Spleen (tissue), 11 donors: ENCODE measurements around the gene DMGDH. TPM values are rescaled to one million over a fixed set of nuclear protein-coding genes. Genes with fewer than 3 reads are reported as not detected.

Experiments used
- DNase-seq: peaks from one replicate; pipeline ENCODE4 v3.0.0-alpha.2; 2020
- H3K27ac ChIP-seq, 8 donors: fragments of 200-600 bp; sonication (generic) in 7 of 8; 1 replicate in 4 of 8; 2 replicates in 4 of 8; pipeline versions ENCODE4 v1.5.0 to v1.8.0; 2016 to 2021; ENCODE audit warnings: inconsistent platforms in 4 of 8, mild to moderate bottlenecking in 4 of 8, moderate library complexity in 1 of 8
- H3K27me3 ChIP-seq, 7 donors: fragments of 200-600 bp; sonication (generic) in 6 of 7; replicated peaks in 1 of 7; 1 replicate in 4 of 7; 2 replicates in 3 of 7; pipeline versions ENCODE4 v1.5.0 to v1.8.0; 2016 to 2021; ENCODE audit warnings: inconsistent platforms in 3 of 7, mild to moderate bottlenecking in 1 of 7
- H3K36me3 ChIP-seq, 6 donors: fragments of 200-600 bp; sonication (generic) in 5 of 6; 1 replicate in 4 of 6; 2 replicates in 2 of 6; pipeline versions ENCODE4 v1.5.0 to v1.8.0; 2016 to 2021; ENCODE audit warnings: inconsistent platforms in 2 of 6
- H3K4me1 ChIP-seq, 6 donors: fragments of 200-600 bp; sonication (generic) in 5 of 6; 1 replicate in 3 of 6; 2 replicates in 3 of 6; pipeline versions ENCODE4 v1.5.0 to v1.8.0; 2016 to 2021; ENCODE audit warnings: inconsistent platforms in 3 of 6
- H3K4me3 ChIP-seq, 8 donors: fragments of 200-600 bp; sonication (generic) in 7 of 8; 1 replicate in 4 of 8; 2 replicates in 4 of 8; pipeline versions ENCODE4 v1.5.0 to v1.8.0; 2016 to 2021; ENCODE audit warnings: inconsistent platforms in 4 of 8, mild to moderate bottlenecking in 4 of 8, moderate library complexity in 2 of 8
- H3K9me3 ChIP-seq, 8 donors: fragments of 200-600 bp; sonication (generic) in 7 of 8; 1 replicate in 4 of 8; 2 replicates in 4 of 8; pipeline versions ENCODE4 v1.5.0 to v1.8.0; 2016 to 2021; ENCODE audit warnings: inconsistent platforms in 4 of 8
- POLR2A ChIP-seq, 3 donors: fragments of 450-650 bp; IDR thresholded peaks; one replicate each; pipeline ENCODE4 v1.5.1; 2017; ENCODE audit warnings: antibody characterized with exemption in 3 of 3, mild to moderate bottlenecking in 1 of 3
- POLR2AphosphoS5 ChIP-seq, 3 donors: sonication (generic); formaldehyde crosslinking; IDR thresholded peaks; one replicate each; pipeline ENCODE4 v1.5.1; 2017; ENCODE audit warnings: antibody characterized with exemption in 3 of 3
- WGBS, 5 donors: extraction: QIAGEN DNeasy Blood & Tissue Kit in 3 of 5; methylation state at CpG; one replicate each; pipeline versions ENCODE4 v1.1.5 to v1.1.7; 2013 to 2018; 5-methylcytosine and 5-hydroxymethylcytosine counted together
- intact Hi-C: fragments of 100-400 bp; cut with DNase I; formaldehyde crosslinking; loops from one replicate; pipeline ENCODE4 v1.15.0; 2023; ENCODE audit warnings: low total_unique reads
- polyA plus RNA-seq, 3 donors: library from polyadenylated mRNA; stranded (reverse); fragments of 200-250 nt; gene quantifications; one replicate each; pipeline ENCODE4 v1.2.1, GENCODE V29; 2013
- total RNA-seq, 7 donors: library from RNA; depleted of rRNA in 3 of 7; stranded (reverse); fragments of >200 nt in 3 of 7; fragmentation: NEBNext Ultra II Directional in 4 of 7; extraction: Animal tissue kit (Norgen Biotek cat#: 25700) in 4 of 7; gene quantifications; one replicate each; pipeline versions ENCODE4 v1.1.0 to v1.2.1, GENCODE V29; 2016 to 2021
- TF ChIP-seq, protein P1 (sequence below), 11 experiments: fragments of 200-600 bp in 7 of 11; fragments of 450-650 bp in 4 of 11; sonication (generic) in 4 of 11; IDR thresholded peaks in 8 of 11; conservative IDR thresholded peaks in 3 of 11; 1 replicate in 7 of 11; 2 replicates in 4 of 11; pipeline versions ENCODE4 v1.4.0 to v1.8.0; 2016 to 2021; ENCODE audit warnings: antibody characterized with exemption in 11 of 11, inconsistent platforms in 4 of 11, mild to moderate bottlenecking in 1 of 11
- donor health status: healthy with polysubstance abuse.
- donor health status: DM: no; HTN: no; CAD: no; lungs with moderate emphysema.
- donor health status: DM: no; HTN: no; CAD: no.
- donor health status: Bipolar disorder and iron deficiency.
- donor health status: healthy.
- donor health status: DM: no; HTN: no; CAD: no.
- donor health status: DM: yes; HTN: yes; CAD: no.

DMGDH gene
- total and polyA plus RNA-seq, 10 donors, result 0.06 to 1.4 (median 0.45) TPM; not detected in 2

DNA sequence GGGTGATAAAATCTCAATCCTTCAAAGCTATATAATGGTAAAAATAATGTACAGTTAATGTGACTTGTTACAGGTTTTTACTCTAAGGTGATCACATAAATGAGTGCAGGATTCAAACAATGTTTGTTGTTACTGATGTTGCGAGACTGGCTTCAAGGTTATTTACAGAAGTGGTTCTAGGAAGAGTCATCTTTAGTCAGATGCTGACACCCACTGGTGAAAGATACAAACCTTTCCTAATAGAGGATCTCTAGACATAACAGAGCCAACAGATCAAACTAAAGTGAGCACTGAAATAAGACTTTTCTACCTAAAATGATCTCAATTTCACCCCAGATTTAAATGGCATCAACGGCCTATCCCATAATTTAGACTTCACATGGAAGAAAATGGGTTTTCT, 104.6 kb downstream of the DMGDH start:
- no peak for DNase-seq
- H3K27me3 ChIP-seq, result no peaks in the 10 kb centered on the region
- TF ChIP-seq POLR2A (IDR thresholded peaks at IDR 0.05), result no peak
- no peak for TF ChIP-seq POLR2AphosphoS5 (IDR thresholded peaks at IDR 0.05)
- TF ChIP-seq, protein P1, sequence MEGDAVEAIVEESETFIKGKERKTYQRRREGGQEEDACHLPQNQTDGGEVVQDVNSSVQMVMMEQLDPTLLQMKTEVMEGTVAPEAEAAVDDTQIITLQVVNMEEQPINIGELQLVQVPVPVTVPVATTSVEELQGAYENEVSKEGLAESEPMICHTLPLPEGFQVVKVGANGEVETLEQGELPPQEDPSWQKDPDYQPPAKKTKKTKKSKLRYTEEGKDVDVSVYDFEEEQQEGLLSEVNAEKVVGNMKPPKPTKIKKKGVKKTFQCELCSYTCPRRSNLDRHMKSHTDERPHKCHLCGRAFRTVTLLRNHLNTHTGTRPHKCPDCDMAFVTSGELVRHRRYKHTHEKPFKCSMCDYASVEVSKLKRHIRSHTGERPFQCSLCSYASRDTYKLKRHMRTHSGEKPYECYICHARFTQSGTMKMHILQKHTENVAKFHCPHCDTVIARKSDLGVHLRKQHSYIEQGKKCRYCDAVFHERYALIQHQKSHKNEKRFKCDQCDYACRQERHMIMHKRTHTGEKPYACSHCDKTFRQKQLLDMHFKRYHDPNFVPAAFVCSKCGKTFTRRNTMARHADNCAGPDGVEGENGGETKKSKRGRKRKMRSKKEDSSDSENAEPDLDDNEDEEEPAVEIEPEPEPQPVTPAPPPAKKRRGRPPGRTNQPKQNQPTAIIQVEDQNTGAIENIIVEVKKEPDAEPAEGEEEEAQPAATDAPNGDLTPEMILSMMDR (IDR thresholded peaks at IDR 0.05 in 8 of 11, conservative IDR thresholded peaks at IDR 0.05 in 3 of 11), result peak in 10 of 11 experiments; percentile 17 to 51 (median 40)
- no peak overlapping the region for H3K27ac ChIP-seq
- intact Hi-C loops, result no loop called here
- H3K9me3 ChIP-seq, result no peaks in the 10 kb centered on the region
- no peaks in the 10 kb centered on the region for H3K4me1 ChIP-seq
- H3K36me3 ChIP-seq, result peaks cover 0 to 56% (median 13%) of the 10 kb centered on the region in 6 donors
- H3K4me3 ChIP-seq, result no peak overlapping the region
- WGBS, 5 donors, result 66 to 85% (median 72%) methylated on average over 2 of the region's 2 CpGs

DNA sequence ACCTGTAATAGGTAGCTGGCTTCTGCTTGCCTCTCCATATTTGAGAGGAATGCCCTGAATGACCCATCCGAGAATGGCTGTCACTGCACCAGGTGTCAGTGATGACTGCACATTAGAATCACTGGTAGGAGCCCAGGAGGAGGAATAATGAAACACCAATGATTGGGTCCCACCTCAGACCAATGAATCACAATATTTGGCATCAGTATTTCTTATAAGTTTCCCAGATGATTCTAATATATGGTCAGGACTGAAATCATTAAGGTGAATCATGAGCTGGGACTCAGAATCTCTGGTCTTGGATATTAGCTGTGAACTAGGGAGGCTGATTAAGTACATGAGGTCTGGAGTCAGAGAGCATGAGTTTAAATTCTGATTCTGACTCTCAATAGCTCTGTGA, 107.7 kb downstream of the DMGDH start:
- no peaks in the 10 kb centered on the region for H3K4me1 ChIP-seq
- no peak for TF ChIP-seq POLR2AphosphoS5 (IDR thresholded peaks at IDR 0.05)
- TF ChIP-seq POLR2A (IDR thresholded peaks at IDR 0.05), result no peak
- TF ChIP-seq, protein P1 (IDR thresholded peaks at IDR 0.05 in 8 of 11, conservative IDR thresholded peaks at IDR 0.05 in 3 of 11), result no peak
- DNase-seq, result no peak
- intact Hi-C loops, result no loop called here
- peaks cover 0 to 36% (median 13%) of the 10 kb centered on the region in 6 donors for H3K36me3 ChIP-seq
- no peaks in the 10 kb centered on the region for H3K9me3 ChIP-seq
- no peak overlapping the region for H3K4me3 ChIP-seq
- H3K27me3 ChIP-seq, result no peaks in the 10 kb centered on the region
- WGBS, 5 donors, result 88 to 100% (median 96%) methylated on average over 1 of the region's 1 CpG
- no peak overlapping the region for H3K27ac ChIP-seq

DNA sequence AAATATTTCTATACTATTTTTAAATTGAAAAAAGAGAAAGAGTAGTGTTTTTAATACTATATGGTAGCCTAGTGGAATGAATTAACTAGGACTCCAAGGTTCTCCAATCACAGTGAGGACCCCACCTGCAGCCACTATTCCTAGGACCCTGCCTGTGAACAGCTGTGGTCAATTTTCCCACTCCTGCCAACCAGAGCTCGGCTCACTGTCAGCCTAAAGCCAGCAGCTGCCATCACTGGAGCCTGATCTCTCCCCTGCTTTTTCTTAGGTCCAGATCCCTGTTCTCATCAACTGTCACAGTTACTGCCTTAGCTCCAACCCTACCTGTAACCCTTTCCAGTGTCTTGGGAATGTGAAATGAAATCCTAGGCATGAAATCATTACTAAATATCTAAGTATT, 109.7 kb downstream of the DMGDH start:
- H3K9me3 ChIP-seq, result no peaks in the 10 kb centered on the region
- no peaks in the 10 kb centered on the region for H3K27me3 ChIP-seq
- TF ChIP-seq POLR2A (IDR thresholded peaks at IDR 0.05), result no peak
- TF ChIP-seq POLR2AphosphoS5 (IDR thresholded peaks at IDR 0.05), result no peak
- TF ChIP-seq, protein P1 (IDR thresholded peaks at IDR 0.05 in 8 of 11, conservative IDR thresholded peaks at IDR 0.05 in 3 of 11), result no peak
- no peak overlapping the region for H3K4me3 ChIP-seq
- no peak overlapping the region for H3K27ac ChIP-seq
- peaks cover 0 to 43% (median 16%) of the 10 kb centered on the region in 6 donors for H3K36me3 ChIP-seq
- WGBS, 5 donors, result 70 to 95% (median 91%) methylated on average over 1 of the region's 1 CpG
- DNase-seq, result no peak
- intact Hi-C loops, result no loop called here
- H3K4me1 ChIP-seq, result no peaks in the 10 kb centered on the region

DNA sequence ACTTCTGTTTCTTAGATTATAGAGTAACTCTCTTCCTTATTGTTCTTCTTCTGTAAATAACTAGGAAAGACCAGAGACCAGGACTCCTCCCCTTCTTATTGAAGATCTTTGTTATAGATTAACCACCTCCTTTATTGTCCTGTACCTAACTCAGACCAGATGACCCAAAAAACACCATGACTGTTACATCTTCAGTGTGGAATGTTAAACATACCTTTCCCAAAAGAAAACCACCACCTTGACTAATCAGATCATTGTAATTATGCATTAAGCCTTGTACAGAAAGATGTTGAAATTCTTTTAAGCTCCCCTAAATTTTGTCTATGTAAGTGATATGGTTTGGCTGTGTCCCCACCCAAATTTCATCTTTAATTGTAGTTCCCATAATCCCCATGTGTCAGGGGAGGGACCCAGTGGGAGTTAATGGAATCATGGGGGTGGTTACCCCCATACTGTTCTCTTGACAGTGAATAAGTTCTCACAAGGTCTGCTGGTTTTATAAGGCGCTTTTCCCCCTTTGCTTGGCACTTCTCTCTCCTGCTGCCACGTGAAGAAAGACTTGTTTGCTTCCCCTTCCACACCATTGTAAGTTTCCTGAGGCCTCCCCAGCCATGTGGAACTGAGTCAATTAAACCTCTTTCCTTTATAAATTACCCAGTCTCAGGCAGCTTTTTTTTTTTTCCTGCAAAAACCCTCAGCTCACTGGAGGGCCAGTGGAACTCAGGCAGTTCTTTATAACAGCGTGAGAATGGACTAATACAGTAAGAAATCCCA, 110.6 kb downstream of the DMGDH start:
- intact Hi-C loops, result no loop called here
- H3K36me3 ChIP-seq, result peaks cover 0 to 39% (median 11%) of the 10 kb centered on the region in 6 donors
- TF ChIP-seq, protein P1 (IDR thresholded peaks at IDR 0.05 in 8 of 11, conservative IDR thresholded peaks at IDR 0.05 in 3 of 11), result no peak
- no peak for TF ChIP-seq POLR2A (IDR thresholded peaks at IDR 0.05)
- no peak for TF ChIP-seq POLR2AphosphoS5 (IDR thresholded peaks at IDR 0.05)
- no peaks in the 10 kb centered on the region for H3K4me1 ChIP-seq
- H3K27me3 ChIP-seq, result no peaks in the 10 kb centered on the region
- no peak overlapping the region for H3K4me3 ChIP-seq
- 48 to 68% (median 65%) methylated on average over 3 of the region's 3 CpGs for WGBS, 5 donors
- H3K9me3 ChIP-seq, result no peaks in the 10 kb centered on the region
- no peak overlapping the region for H3K27ac ChIP-seq
- DNase-seq, result no peak
